Measurements from ENCODE around the gene CPB2.

The CPB2 gene

DNA sequence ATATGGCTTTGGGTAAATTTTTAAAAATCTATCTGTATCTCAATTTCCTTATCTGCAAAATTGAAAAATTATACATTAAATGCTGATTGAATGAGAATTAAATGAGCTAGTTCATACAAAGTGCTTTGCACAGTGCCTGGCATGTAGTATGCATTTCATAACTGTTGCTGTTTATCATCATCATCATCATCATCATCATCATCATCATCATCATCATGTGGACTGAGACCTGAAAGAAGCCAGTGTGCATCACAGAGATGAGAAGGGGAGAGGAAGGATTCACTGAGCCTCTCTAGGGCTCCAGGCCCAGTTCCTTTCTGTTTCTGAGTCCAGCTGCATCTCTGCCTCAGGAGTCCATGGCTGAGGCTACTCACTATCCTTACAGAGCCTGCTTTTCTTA, 45.4 kb downstream of the CPB2 start:
- DNase-seq (ENCODE audit: low read depth), result no peak
- H3K4me3 ChIP-seq (ENCODE audit: control insufficient read depth, low read depth, low read length), result no peak overlapping the region
- TF ChIP-seq, protein P1, sequence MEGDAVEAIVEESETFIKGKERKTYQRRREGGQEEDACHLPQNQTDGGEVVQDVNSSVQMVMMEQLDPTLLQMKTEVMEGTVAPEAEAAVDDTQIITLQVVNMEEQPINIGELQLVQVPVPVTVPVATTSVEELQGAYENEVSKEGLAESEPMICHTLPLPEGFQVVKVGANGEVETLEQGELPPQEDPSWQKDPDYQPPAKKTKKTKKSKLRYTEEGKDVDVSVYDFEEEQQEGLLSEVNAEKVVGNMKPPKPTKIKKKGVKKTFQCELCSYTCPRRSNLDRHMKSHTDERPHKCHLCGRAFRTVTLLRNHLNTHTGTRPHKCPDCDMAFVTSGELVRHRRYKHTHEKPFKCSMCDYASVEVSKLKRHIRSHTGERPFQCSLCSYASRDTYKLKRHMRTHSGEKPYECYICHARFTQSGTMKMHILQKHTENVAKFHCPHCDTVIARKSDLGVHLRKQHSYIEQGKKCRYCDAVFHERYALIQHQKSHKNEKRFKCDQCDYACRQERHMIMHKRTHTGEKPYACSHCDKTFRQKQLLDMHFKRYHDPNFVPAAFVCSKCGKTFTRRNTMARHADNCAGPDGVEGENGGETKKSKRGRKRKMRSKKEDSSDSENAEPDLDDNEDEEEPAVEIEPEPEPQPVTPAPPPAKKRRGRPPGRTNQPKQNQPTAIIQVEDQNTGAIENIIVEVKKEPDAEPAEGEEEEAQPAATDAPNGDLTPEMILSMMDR (conservative IDR thresholded peaks at IDR 0.05; ENCODE audit: control insufficient read depth, insufficient read depth, low read depth, low read length), result no peak

DNA sequence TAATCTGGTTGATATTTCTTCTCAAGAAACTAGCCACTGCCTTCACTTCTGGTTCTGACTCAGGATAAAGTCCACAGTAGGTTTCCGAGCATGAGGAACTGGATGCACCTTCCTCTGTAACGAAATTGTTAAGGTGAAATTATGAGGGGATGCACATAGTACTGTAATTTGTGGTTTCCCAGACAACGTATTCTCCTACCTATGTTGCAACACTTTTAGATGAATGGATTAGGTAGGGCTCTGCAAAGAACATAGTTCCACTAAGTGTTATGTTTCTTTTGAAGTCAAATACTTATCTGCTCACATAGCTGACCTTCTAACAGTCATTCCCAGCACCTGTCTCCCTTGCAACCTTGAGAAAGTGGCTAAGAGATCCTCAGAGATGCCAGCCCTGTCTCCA, 46.6 kb downstream of the CPB2 start:
- no peak for DNase-seq (ENCODE audit: low read depth)

DNA sequence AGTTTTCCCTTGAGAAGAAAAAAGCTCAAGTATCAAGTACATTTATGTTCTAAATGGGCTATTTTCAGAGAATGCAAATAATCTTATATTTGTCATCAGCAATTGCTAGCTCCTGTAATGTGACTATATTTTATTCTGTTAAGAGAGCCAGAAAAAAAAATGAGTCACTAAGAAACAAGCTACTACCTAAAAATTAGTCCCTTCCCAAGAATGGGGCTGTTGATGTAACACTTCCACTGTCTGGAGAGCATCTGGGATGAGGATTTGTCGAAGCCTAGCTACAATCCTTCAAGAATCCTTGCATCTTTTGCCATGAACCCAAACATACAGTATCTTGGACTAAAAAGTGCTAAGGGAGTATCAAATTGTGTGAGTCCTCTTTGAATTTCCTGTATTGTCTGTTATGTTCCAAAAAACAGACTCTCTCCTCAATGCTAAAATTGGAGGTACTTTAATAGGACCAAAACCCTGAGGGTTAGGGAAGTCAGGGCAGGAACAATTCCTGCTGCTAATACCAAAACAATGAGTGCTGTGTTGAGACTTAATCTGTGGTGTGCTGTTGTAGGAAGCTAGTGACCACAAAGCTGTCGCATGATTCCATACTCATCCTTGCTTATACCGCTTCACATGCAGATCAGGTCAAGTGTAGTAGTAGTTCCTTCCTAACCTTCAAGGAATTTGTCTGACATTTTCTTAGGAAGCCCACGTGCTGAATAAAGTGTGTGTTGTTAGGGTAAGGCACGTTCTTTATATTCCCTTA, 47.4 kb downstream of the CPB2 start:
- TF ChIP-seq, protein P1 (conservative IDR thresholded peaks at IDR 0.05; ENCODE audit: control insufficient read depth, insufficient read depth, low read depth, low read length), result no peak
- peak; percentile 45 for DNase-seq (ENCODE audit: low read depth)
- no peak overlapping the region for H3K4me3 ChIP-seq (ENCODE audit: control insufficient read depth, low read depth, low read length)

More for the DNA sequence above, 46.6 kb downstream of the CPB2 start:
- TF ChIP-seq, protein P1 (conservative IDR thresholded peaks at IDR 0.05; ENCODE audit: control insufficient read depth, insufficient read depth, low read depth, low read length), result no peak
- H3K4me3 ChIP-seq (ENCODE audit: control insufficient read depth, low read depth, low read length), result no peak overlapping the region

DNA sequence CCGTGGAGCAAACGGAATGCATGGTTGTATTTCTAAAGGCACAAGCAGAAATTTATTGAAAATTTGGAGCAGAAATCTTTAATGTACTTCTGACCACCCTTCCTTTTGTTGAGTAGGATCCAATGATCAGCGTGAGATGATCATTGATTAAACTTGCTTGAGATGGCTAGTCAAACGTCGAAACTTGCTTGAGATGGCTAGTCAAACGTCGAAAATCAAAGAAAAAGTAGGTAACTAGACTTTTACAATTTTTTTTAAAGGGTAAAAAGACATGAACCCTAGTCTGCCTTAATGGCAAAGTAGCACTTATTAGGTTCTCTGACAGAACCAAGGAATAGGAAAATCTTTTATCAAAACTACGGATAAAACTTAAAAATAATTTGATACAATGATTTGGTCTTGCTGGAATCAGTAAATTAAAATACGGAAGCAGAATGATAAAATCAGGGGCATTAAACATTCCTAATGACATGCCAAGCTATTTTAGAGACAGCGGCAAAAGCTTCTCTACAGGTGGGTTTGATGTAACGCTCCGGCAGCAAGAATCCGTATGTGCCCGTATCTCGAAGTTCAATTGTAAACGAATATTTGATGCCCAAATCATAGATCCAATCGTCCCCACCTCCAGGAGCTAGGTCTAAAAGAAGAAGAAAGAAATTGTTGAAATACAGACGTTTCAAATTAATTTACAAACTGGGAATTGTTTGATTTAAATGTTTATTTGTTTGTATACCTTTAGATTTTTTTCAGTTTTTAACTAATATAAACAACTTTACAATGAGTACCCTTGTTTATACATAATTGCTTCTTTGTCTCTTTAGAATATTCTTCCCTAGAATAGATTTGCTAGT, 51.4 kb downstream of the CPB2 start:
- peak overlapping the region; percentile 95 for H3K4me3 ChIP-seq (ENCODE audit: control insufficient read depth, low read depth, low read length)
- TF ChIP-seq, protein P1 (conservative IDR thresholded peaks at IDR 0.05; ENCODE audit: control insufficient read depth, insufficient read depth, low read depth, low read length), result no peak
- DNase-seq (ENCODE audit: low read depth), result no peak

DNA sequence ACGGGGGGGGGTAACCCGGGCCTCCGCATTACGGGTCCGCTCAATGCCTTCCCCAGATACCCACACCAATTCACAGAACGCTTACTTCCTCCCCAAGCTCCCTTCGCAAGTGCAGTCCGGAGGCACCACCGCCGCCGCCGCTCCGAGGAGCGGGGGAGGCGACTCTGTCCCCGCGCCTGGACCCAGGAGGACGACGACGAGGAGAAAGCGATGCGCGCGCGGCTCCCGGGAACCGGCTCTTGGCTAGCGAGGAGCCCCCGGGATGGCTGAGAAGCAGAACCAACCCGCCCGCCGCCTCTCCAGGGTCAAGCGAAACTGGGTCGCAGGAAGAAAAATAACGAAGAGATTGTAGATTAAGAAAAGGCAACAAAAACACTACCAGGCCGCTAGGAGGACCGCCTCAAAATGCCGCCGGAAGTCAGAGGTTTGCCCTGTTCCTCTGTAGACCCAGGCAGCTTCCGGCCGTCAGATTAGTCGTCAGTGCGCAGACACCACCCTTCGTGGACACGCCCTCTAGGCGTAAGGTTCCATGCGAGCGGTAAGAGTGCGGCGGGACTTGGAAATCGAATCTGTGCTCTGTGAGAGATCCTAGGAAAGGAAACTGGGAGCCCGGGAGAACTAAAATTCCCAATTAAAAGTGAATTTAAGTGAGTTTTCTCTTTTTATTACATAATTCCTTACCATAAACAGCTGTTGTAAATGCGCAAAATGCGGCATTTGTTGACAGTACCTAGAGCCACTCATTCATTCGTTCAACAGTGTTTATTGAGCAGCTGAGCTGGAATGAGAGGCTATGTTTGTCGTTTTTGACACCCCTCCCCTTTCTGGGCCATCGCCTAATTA, 52.3 kb downstream of the CPB2 start, which contains the start of gene ZC3H13:
Gene ZC3H13 (minus strand): TSS at position 428 of the 843 bp plus-strand sequence. CDS start 7,239 bp downstream, outside the sequence.
- peak; percentile 96 for DNase-seq (ENCODE audit: low read depth)
- peak within 1 kb of the TSS; percentile 95 for H3K4me3 ChIP-seq (ENCODE audit: control insufficient read depth, low read depth, low read length)
- TF ChIP-seq, protein P1 (conservative IDR thresholded peaks at IDR 0.05; ENCODE audit: control insufficient read depth, insufficient read depth, low read depth, low read length), result peak; percentile 26

DNA sequence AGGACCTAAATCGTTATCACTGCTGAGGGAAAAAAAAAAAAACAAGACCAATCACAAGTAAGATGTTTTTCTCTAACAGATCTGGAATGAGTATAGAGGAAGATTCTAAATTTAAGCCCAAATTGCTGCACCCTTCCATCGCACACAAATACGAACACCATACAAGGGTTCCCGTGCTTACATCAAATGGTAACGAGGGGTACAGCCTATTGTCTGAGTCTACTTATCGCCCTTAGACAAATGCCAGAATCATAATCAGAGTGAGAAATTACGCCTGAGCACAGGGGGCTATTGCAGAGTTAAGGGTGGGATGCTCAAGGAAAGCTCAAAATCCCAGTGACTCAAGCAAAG, 52.9 kb downstream of the CPB2 start:
- TF ChIP-seq, protein P1 (conservative IDR thresholded peaks at IDR 0.05; ENCODE audit: control insufficient read depth, insufficient read depth, low read depth, low read length), result no peak
- peak overlapping the region; percentile 95 for H3K4me3 ChIP-seq (ENCODE audit: control insufficient read depth, low read depth, low read length)

More for the DNA sequence above, 52.9 kb downstream of the CPB2 start:
- DNase-seq (ENCODE audit: low read depth), result peak; percentile 22

All from fibroblast of mammary gland (primary cell).